HG03378 (cell line): Measurements from ENCODE around the gene AKAP8L.
"Not testable (repeated sequence)": the region's sequence is repeated elsewhere in the genome, so short reads cannot be mapped to it uniquely, and the experiment has no call there.

ENCODE experiments used
- ATAC-seq: cut with Tn5 transposase; IDR thresholded peaks from one replicate; pipeline ENCODE4 v1.9.1; 2021; ENCODE audit warnings: mild to moderate bottlenecking, moderate library complexity; ENCODE audit not compliant: unreplicated experiment

The AKAP8L gene

DNA sequence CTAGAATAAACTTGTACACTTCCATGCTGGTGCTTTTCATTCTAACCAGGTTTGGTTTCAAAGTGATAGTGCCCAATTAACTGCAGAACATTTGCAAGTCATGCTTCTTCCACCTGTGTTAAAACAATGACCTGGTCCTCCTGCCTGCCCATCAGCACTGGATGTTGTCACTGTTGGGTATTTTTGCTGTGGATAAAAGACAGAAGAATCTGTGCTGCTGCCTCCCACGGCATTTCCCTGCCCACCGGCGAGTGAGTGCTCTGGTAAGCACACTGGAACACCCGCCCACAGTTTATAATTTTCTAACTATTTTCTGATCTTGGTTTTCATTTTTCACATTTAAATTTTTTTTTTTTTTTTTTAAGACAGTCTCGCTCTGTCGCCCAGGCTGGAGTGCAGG lies 36.9 kb downstream of the AKAP8L start:
- no peak for ATAC-seq

DNA sequence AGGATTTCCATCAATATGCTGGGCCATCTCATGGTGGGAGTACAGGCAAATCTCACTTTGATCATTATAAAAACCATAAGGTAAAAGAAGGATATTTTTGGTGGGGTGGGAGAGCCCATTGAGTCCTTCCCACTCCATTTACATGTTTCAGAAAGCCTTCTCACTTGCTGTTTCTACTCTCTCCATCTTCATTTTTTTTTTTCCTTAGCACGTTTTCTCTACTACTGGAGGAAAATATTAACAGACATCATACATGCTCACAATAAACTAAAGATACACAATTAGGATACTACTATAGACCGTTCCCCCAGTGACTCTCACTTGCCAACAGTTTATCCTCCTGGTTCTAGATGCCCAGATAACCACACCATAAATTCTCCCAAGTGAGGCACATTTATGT lies 37.4 kb downstream of the AKAP8L start:
- no peak for ATAC-seq

DNA sequence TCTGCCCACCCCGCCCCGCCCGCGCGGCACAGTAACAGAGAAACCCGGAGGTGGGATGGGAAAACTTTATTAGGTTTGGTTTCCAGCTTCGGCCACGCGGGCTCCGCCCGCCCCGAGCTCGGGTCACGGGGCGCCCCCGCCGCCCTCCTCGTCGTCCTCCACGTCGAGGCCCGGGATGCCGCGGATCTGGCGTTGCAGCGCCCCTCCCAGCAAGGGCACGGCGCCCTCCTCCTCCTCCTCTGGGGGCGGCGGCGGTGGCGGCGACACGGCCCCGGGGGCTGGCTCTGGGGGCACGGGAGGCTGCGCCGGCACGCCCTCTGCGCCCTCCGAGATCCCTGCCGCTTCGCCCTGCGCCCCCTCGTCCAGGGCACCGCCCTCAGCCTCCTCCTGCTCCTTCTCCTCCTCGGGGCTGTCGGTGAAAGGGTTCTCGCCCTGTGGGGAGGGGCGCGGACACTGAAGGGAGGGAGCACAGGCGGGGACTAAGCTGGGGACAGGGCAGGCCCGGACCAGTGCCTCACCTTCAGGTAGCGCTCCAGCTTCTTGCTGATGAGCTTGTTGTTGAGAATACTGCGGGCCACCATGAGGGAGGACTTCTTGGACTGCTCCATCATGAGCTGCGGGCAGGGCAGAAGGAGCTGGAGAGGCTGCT lies 38.7 kb downstream of the AKAP8L start:
- peak; percentile 10 for ATAC-seq

DNA sequence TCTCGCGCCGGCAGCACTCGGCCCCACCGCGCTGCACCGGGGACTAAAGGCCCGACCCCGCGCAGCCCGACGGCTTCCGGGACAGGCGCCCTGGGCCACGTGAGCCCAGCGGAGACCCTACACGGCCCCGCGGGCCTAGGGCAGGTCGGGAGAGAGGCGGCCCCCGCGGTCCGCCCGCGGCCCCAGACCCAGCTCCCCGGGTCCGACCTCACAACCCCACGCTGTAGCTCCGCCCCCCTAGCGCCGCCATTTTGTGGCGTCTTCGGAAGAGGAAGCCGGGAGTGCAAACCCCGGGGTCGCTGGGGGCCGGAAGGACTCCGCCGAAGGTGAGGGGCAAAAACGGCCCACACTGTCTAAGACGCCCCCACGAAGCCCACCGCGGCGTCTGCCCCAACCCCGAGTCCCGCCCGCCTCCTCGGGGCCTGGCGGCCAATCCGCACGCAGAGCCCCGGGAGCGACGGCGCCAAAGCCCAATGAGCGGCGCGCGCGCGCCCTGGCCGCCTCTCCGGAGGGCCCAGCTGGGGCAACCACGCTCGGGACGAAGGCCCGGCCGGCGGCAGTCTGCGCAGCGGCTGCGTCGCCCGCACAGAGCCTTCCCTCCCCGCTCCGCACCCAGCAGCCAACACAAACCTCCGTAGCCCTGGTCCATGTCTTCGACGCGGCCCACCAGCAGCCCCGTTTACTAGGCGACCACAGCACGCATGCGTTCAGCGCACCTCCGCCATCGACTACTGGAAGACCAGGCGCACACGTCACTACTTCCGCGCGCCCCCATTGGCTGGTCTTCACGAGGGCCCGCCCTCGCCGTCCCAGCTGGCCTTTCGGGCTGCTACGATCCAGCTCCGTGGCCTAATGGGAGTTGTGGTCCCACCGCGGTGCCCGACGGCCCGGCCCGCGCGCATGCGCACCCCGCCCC lies 39.4 kb downstream of the AKAP8L start, which contains the start of gene AKAP8:
AKAP8 (minus strand) TSS at position 705 of the 916 bp plus-strand sequence; CDS start at position 649, 56 bp downstream.
- ATAC-seq: peak; percentile 76

DNA sequence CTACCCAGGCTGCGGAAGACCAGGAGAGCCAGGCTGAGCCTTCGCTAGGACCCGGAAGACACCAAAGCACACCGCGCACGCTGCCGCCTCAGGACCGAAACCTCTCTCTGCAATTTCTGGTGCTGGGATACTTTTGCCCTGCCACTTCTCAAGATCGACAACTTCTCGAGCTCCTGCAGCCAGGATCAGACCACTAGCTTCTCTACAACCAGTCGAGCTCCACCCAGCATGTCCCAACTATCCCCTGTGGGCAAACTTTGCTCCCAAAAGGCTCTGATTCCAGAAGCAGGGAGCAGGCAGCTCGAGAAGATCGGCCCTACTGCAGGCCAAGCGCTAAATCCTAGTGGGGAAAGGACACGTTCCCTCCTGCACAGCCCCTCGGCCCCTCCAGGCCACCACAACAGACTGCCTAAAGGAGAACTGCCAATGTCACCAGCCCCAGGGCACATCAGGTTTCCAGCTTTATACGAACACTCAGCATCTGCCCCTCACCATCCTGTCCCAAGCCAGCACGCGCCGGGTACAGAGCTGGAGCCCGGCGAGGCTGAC lies 40.2 kb downstream of the AKAP8L start:
- ATAC-seq: no peak

DNA sequence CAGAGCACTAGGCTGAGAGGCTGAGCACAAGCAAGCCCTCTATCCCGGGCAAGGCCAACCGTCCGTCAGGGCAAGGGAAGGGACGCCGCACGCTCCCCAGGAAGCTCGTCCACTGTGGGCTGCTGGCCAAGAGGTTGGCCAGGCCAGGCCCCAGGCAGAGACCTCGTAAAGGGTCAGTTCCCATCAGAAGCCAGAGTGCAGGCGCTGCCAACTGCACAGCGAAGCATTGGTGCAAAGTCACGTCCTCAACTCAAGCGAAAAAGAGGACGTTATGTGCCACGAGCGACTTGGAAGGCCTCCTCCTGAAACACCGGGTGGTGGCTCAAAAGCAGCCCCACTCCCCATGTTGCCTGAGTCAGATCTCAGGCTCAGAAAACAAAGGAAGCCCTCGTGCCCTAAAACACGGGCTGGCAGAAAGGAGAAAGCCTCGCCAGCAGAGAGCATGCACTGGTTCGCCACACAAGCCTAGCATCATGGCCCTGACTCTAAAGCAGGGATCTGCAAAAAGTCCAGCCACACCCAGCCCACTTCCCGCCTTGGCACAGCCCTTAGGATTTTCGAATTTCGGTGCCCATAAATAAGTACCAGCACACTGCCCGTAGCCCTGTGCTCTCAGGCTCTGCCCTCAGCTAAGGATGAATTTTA lies 43.9 kb downstream of the AKAP8L start:
- no peak for ATAC-seq

DNA sequence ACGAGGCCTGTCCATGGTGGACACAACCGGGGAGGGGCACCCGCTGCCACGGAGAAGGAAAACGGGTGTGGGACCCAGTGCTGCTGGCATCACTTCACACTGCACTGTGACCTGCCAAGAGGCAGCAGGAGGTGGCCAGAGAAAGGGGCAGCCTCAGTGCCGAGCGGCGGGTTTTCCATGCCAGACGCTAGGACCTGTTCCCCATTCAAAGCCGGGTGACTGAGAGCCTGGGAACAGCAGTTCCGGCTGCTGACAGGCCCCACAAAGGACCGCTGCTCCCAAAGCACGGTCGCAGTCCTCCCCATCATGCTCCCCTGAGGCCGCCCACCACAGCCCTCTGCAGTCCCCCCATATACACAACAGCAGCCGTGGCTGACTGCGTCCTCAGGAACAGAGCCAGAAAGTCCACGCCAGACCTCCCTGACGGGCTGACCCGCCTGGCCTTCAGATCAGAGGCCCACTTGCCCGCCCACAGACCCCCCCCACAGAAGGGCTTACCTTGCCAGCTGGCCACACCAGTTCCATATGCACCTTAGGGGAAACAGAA lies 44.6 kb downstream of the AKAP8L start:
- no peak for ATAC-seq

DNA sequence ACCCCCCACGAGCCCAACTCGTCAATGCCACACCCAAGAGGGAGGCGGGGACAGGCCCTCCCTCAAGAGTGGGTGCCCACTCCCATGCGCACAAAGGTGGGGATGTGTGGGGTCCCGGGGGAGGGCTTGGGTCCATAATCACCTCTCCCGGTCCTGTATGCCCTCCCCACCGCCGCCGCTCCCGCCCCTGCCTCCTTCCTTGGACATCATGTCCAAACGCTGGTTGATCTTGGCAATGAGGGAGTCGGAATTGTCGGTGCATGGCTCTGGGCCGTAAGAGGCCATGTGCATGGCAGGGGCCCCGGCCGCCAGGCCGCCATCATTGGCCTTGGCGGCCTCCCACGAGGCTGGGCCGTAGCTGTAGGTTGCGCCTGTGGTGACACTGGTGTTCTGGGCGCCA lies 45.1 kb downstream of the AKAP8L start:
- no peak for ATAC-seq

DNA sequence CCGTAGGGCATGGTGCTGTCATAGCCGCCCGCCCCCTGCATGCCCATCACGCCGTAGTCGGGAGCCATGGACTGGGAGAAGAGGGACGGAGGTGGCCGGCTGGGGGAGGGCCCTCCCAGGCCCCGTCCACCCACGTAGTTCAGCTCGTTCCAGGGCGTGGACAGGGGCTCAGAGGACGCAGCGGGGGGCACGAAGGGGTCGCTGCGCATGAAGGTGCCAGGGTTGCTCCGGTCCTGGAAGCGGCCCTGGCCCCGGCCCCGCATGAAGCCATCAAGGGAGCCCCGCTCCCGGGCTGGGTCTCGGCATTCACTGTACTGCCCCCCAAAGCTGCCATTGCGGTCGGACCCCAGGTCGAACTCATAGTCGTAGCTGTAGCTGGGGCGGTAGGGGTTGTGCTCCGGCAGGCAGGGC lies 45.9 kb downstream of the AKAP8L start:
- no peak for ATAC-seq

DNA sequence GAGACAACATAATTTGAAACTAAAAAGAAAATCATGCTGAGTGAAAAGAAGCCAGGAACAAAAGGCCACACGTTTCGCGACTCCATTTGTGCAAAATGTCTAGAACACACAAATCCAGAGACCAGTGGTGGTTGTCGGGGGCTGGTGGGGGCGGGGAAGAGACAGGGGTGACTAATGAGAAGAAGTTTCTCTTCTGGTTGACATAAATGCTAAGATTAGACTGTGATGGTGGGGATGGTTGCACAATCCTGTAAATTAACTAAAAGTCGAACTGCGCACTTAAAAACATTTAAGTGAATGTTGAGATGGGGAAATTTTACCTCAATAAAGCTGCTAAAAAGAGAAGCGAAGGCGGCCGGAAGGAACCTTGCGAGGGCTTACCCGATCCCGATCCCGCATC lies 46.3 kb downstream of the AKAP8L start:
- no peak for ATAC-seq

DNA sequence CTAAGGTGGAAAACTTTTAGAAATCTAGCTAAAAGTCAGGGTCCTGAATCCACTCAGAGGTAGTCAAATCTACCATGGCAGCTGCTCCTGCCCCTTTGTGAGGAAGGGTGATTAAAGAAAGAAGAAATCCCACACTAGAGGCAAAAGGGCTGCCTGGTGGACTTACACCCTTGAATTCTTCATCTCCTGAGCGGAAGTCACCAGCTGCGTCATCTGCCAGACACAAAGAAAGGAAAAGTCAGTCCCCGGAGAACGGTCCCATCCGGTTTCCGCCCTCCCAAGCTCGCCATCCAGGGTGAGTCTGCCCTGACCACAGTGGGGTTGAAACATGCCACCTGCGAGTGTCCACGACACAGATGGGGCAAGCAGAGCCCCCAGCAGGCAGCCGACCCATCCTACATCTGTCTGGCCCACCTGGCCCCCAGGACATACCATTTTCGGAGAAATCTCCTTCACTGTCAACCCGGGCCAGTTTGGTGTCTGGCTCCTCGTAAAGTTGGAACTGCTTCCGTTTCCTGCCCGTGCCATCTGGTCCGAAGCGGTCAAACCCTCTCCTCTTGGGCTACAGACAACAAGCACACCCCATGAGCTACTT lies 46.9 kb downstream of the AKAP8L start:
- no peak for ATAC-seq

DNA sequence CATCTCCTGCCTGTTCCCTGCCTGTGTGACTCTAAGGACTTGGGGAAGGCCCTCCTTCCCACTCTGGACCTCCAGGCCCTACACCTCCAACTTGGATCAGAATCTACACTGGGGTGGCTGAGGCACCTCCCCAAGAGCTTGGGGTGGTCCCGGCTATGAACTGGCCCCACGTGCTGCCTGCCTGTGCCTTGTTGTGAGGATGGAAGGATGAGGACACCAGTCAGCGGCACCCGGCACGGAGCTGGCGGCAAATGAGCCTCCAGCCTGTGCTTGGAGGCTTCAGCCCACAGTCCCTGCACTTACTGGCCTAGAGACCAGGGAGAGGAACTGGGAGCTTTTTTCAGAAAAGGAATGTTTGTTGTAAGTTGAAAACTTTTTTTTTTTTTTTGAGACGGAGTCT lies 47.7 kb downstream of the AKAP8L start:
- ATAC-seq: no peak

DNA sequence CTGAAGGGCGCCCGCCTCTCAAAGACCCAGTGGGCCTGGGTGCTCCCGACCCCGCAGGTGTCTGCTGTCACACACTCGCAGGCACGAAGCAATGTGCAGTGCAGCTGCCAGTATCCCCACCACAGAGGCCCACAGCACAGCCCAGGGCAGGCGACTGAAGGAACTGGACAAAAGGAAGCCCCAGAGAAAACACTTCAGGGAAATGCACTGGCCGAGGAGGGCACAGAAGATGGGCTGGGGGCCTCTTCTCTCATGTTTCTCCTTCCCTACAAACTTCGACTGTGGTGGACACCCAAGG lies 49.2 kb downstream of the AKAP8L start:
- no peak for ATAC-seq

DNA sequence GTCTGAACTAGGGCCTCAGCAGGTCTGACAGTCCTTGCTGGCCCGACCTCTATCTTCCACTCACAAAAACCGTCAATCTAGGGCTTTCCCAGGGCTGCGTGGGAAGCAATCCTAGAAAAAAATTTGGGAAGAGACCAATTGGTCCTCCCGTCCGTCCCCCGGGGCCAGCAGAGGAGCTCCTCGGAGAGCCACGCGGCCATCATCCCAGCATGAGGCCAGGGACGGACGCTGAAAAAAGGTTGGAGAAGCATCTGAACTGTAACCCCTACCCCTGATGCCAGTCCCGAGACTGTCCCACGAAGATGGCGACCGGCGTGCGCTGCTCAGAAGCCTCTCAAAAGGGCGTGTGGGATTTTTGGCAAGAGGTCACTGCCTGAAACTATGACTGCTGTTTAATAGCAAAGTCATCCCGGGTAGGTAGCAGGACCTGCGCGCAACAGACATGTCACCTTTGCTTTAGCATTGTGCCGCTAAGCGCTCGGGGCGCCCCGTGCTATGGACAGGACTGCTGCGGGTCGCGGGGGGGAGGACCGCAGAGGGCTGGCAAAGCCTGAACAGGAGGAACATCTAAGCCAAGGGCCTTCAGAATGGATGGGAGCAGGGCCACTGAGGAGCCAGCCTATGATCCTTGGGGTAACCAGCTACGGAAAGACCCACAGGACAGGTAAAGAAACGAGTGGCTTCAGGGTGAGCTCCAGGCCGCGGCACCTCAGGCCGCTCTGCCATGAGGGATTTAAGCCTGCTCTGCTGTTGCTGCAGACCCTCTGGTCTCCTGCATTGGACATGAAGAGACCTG lies 49.8 kb downstream of the AKAP8L start:
- ATAC-seq: no peak

DNA sequence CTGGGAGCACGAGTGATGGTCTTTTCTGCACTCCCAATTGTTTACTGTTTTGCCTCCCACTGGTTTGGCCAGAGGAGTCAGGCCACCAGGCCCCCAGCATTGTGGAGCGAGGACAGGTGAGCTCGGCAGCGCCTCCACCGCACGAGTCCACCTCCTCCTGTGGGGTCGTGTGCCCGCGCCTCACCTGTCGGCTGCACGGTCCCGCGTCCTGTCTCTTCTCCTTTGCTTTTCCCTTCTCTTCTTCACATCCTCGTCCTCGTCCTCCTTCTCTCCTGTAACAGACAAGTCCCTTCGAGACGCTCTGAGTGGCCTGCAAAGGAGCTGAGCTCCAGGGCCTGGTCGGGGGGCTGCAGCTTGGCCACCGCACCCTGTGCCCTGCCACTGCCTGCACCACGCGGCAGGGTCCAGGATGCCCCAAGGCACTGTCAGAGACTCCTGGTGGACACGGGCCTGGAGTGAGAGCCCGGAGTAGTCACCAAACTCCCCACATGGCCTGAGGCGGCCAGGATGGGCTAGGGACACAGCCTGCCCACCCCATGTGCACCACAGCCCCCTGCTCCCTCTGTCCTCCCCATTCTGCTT lies 50.6 kb downstream of the AKAP8L start:
- ATAC-seq: no peak

DNA sequence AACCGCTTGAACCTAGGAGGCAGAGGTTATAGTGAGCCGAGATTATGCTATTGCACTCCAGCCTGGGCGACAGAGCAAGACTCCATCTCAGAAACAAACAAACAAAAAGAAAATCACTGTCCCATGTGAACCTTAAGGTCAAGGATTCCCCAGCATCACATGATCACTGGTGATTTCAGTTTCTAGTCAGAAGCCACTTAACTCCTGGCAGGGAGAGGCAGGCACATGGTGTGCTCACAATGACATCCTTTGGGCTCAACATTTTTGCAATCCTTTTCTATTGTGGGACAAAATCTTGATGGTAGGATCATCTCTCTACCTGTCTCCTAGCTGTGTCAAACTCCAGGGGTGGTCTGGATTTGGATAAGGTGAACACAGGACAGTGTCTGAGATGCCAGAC lies 51.3 kb downstream of the AKAP8L start:
- ATAC-seq: no peak

DNA sequence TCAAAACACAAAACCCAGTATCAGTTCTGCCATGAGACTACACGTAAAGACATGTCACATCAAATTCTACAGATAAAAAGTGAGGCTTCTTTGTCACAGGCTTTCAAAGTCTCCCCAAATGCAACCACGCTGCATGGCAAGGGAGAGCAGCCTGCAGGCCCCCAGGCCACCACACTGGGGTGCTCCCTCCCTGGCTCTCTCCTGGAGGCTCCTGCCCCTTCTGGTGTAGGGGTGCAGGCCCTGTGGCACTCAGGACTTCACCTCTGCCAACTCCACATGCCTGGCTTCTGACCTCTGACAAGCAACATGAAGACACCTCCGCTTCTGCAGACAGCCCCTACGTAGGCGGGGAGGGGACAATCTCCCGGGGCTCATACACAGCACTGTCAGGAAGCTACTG lies 53.5 kb downstream of the AKAP8L start:
- ATAC-seq: no peak

DNA sequence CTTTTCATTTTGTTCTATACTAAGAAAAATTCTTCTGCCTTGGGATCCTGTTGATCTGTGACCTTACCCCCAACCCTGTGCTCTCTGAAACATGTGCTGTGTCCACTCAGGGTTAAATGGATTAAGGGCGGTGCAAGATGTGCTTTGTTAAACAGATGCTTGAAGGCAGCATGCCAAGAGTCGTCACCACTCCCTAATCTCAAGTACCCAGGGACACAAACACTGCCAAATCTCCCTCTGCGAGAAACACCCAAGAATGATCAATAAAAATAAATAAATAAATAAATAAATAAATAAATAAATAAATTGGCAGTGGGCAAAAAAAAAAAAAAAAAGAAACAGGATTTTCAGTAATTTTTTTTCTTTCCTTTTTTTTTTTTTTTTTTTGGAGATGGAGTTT lies 55.0 kb downstream of the AKAP8L start:
- not testable (repeated sequence) for ATAC-seq

DNA sequence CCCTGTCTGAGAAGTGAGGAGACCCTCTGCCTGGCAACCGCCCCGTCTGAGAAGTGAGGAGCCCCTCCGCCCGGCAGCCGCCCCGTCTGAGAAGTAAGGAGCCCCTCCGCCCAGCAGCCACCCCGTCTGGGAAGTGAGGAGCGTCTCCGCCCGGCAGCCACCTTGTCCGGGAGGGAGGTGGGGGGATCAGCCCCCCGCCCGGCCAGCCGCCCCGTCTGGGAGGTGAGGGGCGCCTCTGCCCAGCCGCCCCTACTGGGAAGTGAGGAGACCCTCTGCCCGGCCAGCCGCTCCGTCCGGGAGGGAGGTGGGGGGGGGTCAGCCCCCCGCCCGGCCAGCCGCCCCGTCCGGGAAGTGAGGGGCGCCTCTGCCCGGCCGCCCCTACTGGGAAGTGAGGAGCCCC lies 55.7 kb downstream of the AKAP8L start:
- ATAC-seq: not testable (repeated sequence)

DNA sequence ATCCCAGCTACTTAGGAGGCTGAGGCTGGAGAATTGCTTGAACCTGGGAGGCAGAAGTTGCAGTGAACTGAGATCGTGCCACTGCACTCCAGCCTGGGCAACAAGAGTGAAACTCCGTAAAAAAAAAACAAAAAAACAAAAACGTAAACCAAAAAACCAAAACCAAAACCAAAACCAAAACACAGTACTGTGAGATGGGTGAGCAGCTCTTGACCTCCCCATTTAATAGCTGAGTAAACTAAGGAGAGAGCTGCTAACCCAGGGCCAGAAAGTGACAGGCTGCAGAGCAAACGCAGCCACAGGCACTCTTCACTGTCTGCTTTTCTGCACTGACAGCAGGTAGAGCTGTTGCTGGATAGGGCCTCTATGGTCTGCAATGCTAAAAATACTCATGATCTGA lies 58.8 kb downstream of the AKAP8L start:
- ATAC-seq: not testable (repeated sequence)
